HepG2 (cell line): ENCODE measurements around the gene IL36B. TPM values are rescaled to one million over a fixed set of nuclear protein-coding genes. Genes with fewer than 3 reads are reported as not detected.
A peak's percentile ranks its signal among the peaks of the same experiment; 100 is the strongest.

Source experiments
- ATAC-seq: fragments of 200-7000 bp; cut with Tn5 transposase; 3 replicates; pipeline ENCODE4 v1.9.1; 2020; ENCODE audit warnings: mild to moderate bottlenecking, moderate library complexity
- BruUV-seq: library from RNA; stranded (reverse); fragments of 400-500 nt; replicated peaks from 2 replicates; lab custom pipeline; 2021; lab: Mats Ljungman, UMichigan
- CTCF ChIA-PET: fragments of 300-600 bp; formaldehyde crosslinking; extraction: SDS; loops from one replicate; lab custom pipeline; 2021; ENCODE audit warnings: low total read pairs, inconsistent platforms, low intra/inter-chr PET ratio; lab: Yijun Ruan, JAX
- POLR2A ChIA-PET: fragments of 350-600 bp; sonication (Branson Sonifier 250); formaldehyde crosslinking; loops from one replicate; lab custom pipeline; 2020; ENCODE audit warnings: antibody characterized with exemption, inconsistent platforms; lab: Yijun Ruan, JAX
- DNase-seq: peaks from one replicate; pipeline ENCODE4 v3.0.0-alpha.2; 2015; ENCODE audit warnings: low spot score
- FAIRE-seq: peaks from 3 replicates; lab custom pipeline; 2011; peaks lifted over from hg19 to GRCh38; lab: Jason Lieb, UNC
- H2AFZ ChIP-seq: one replicate; pipeline ENCODE4 v1.6.1; 2011; ENCODE audit warnings: low read length, inconsistent platforms
- H3K27ac ChIP-seq: fragments of 300-600 bp; 3 replicates; pipeline ENCODE4 v1.8.0; 2011; ENCODE audit warnings: mixed run types, mild to moderate bottlenecking, mixed read lengths, low read length, inconsistent platforms; ENCODE audit not compliant: insufficient read depth; ENCODE audit errors: extremely low read length
- H3K27me3 ChIP-seq, 2 experiments: fragments of 200-600 bp in 1 of 2; 2 replicates in 1 of 2; 3 replicates in 1 of 2; pipeline versions ENCODE4 v1.6.0 to v1.8.0; 2011; ENCODE audit warnings: low read length in 2 of 2, mild to moderate bottlenecking in 2 of 2, moderate library complexity in 2 of 2, inconsistent platforms in 1 of 2; ENCODE audit not compliant: insufficient read depth in 2 of 2, control insufficient read depth in 1 of 2
- H3K36me3 ChIP-seq, 2 experiments: fragments of 200-600 bp in 1 of 2; replicated peaks in 1 of 2; 2 replicates in 1 of 2; 3 replicates in 1 of 2; pipeline versions ENCODE4 v1.5.1 to v1.8.0; 2011; ENCODE audit warnings: low read length in 2 of 2, inconsistent platforms in 1 of 2; ENCODE audit not compliant: insufficient read depth in 2 of 2, control insufficient read depth in 1 of 2
- H3K4me1 ChIP-seq: 2 replicates; pipeline ENCODE4 v1.5.1; 2012; ENCODE audit warnings: low read length, inconsistent platforms; ENCODE audit not compliant: insufficient read depth
- H3K4me2 ChIP-seq: 2 replicates; pipeline ENCODE4 v1.6.0; 2011; ENCODE audit warnings: low read depth, low read length, inconsistent platforms
- H3K4me3 ChIP-seq, 3 experiments: fragments of 200-600 bp in 1 of 3; sonication (generic), shearing (Covaris generic) in 1 of 3; replicated peaks in 1 of 3; 2 replicates each; pipeline ENCODE4 v1.5.1; 2011 to 2016; ENCODE audit warnings: low read length in 3 of 3, inconsistent platforms in 2 of 3, low read depth in 2 of 3, mild to moderate bottlenecking in 2 of 3, control low read depth in 1 of 3, mixed read lengths in 1 of 3; ENCODE audit not compliant: insufficient read depth in 1 of 3
- H3K79me2 ChIP-seq: one replicate; pipeline ENCODE4 v1.6.1; 2011; ENCODE audit warnings: low read length, inconsistent platforms; ENCODE audit not compliant: insufficient read depth
- H3K9ac ChIP-seq: 2 replicates; pipeline ENCODE4 v1.6.0; 2011; ENCODE audit warnings: mild to moderate bottlenecking, low read depth, low read length, inconsistent platforms; ENCODE audit not compliant: insufficient read depth
- H3K9me3 ChIP-seq: 2 replicates; pipeline ENCODE4 v1.5.1; 2012; ENCODE audit warnings: mild to moderate bottlenecking, low read length
- H4K20me1 ChIP-seq: 2 replicates; pipeline ENCODE4 v1.6.0; 2011; ENCODE audit warnings: inconsistent platforms, mild to moderate bottlenecking, low read length, moderate library complexity; ENCODE audit not compliant: insufficient read depth
- ATF1 ChIP-seq: IDR thresholded peaks from 2 replicates; pipeline ENCODE4 v1.6.1; 2016; ENCODE audit warnings: mild to moderate bottlenecking, control low read depth
- MAFF ChIP-seq: IDR thresholded peaks from 2 replicates; pipeline ENCODE4 v1.6.1; 2011; ENCODE audit warnings: low read depth, low read length, improper control_type of control experiment
- MAFK ChIP-seq, 2 experiments: IDR thresholded peaks in 1 of 2; conservative IDR thresholded peaks in 1 of 2; 2 replicates each; pipeline ENCODE4 v1.6.1; 2011; ENCODE audit warnings: improper control_type of control experiment in 2 of 2, low read length in 2 of 2
- MED1 ChIP-seq: sonication (generic); formaldehyde crosslinking; IDR thresholded peaks from 2 replicates; pipeline ENCODE4 v1.4.0; 2020; ENCODE audit warnings: missing genetic modification reagents
- MIXL1 ChIP-seq: IDR thresholded peaks from 2 replicates; pipeline ENCODE4 v1.6.1; 2016
- NFKB2 ChIP-seq: sonication (generic); formaldehyde crosslinking; IDR thresholded peaks from 2 replicates; pipeline ENCODE4 v1.4.0; 2020; ENCODE audit warnings: missing genetic modification reagents, borderline replicate concordance
- SRF ChIP-seq: IDR thresholded peaks from 2 replicates; pipeline ENCODE4 v1.6.1; 2011; ENCODE audit warnings: mild to moderate bottlenecking, low read depth, low read length, moderate library complexity
- SRSF1 ChIP-seq: fragments of 200-400 bp; formaldehyde crosslinking; optimal IDR thresholded peaks from 2 replicates; pipeline ENCODE3; 2017; ENCODE audit warnings: mild to moderate bottlenecking, low read depth, low read length, moderate library complexity
- STAG1 ChIP-seq: sonication (generic); formaldehyde crosslinking; IDR thresholded peaks from 2 replicates; pipeline ENCODE4 v1.4.0; 2020; ENCODE audit warnings: missing genetic modification reagents
- ZNF530 ChIP-seq: sonication (generic); formaldehyde crosslinking; IDR thresholded peaks from 2 replicates; pipeline ENCODE4 v1.5.0; 2020; ENCODE audit warnings: low read depth, mild to moderate bottlenecking, missing genetic modification reagents
- ZNF713 ChIP-seq: sonication (generic); formaldehyde crosslinking; IDR thresholded peaks from 2 replicates; pipeline ENCODE4 v1.4.0; 2020; ENCODE audit warnings: mild to moderate bottlenecking, missing genetic modification reagents
- WGBS: methylation state at CpG from one replicate; pipeline ENCODE4 v1.1.6; 2017; ENCODE audit warnings: low lambda C conversion rate; 5-methylcytosine and 5-hydroxymethylcytosine counted together
- in situ Hi-C: cut with HindIII; loops from 2 replicates; pipeline ENCODE4 v1.10.0; 2017; ENCODE audit warnings: low pct_unique_long_range_greater_than_20kb; ENCODE audit not compliant: extremely low pct_ligation_motif_present
- intact Hi-C: fragments of 100-400 bp; cut with micrococcal nuclease; formaldehyde crosslinking; loops from one replicate; pipeline ENCODE4 v1.10.0; 2022; ENCODE audit not compliant: unreplicated experiment
- polyA plus RNA-seq, 8 experiments: library from polyadenylated mRNA; depleted of rRNA in 3 of 8; stranded (reverse) in 7 of 8; unstranded in 1 of 8; fragments of >200 nt; fragmentation: Illumina TruSeq in 4 of 8; extraction: Trizol in 4 of 8; gene quantifications; 2 replicates each; pipeline versions ENCODE4 v1.2.1 to v1.2.3, GENCODE V29; 2011 to 2016; ENCODE audit warnings: low read depth in 4 of 8, missing spikeins in 1 of 8, mixed read lengths in 1 of 8; ENCODE audit not compliant: insufficient read depth in 1 of 8
- total RNA-seq, 5 experiments: library from RNA; depleted of rRNA; stranded (reverse); fragments of >200 nt; fragmentation: Illumina TruSeq; extraction: Trizol; gene quantifications; 2 replicates each; pipeline ENCODE4 v1.2.3, GENCODE V29; 2016; ENCODE audit warnings: low read depth in 1 of 5
- TF ChIP-seq, protein P1 (sequence below): sonication (generic); formaldehyde crosslinking; IDR thresholded peaks from 2 replicates; pipeline ENCODE4 v1.5.0; 2020; ENCODE audit warnings: mild to moderate bottlenecking, missing genetic modification reagents, moderate library complexity
- TF ChIP-seq, protein P2 (sequence below): sonication (generic); formaldehyde crosslinking; IDR thresholded peaks from 2 replicates; pipeline ENCODE4 v1.8.1; 2023; ENCODE audit warnings: mild to moderate bottlenecking, missing genetic modification reagents

Gene IL36B
- total and polyA plus RNA-seq, 2 of the 13 experiments (the other 11 are each of a cell fraction or from before 2014, with no cell fraction given): not detected

DNA sequence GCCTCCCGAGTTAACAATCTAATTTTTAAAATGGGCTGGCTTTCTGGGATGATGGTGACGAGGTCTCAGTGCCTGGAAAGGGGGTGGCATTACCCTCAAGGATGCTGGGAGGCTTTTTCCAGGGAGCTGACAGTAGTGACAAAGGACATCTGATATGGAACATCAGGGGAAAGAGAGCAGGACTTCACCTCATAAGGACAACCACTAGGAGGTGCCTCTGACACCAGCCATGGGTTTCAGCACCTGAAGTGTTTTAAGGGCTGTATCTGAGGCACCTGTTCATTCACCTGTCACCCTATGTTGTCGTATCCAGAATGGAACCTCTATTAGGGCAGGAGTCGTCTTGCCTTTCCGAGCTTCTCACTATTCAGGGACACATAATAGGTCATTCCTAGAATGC, 10.8 kb downstream of the IL36B start:
- CTCF ChIA-PET: no interaction called here
- in situ Hi-C loops (no loop called here), intact Hi-C loops (no loop called here)
- no TSS peak for BruUV-seq
- no peak overlapping the region for H3K9ac ChIP-seq
- 32% methylated on average over 5 of the region's 5 CpGs for WGBS
- POLR2A ChIA-PET: no interaction called here
- no peak for TF ChIP-seq NFKB2 (CRISPR knock-in tag)
- TF ChIP-seq, protein P1, sequence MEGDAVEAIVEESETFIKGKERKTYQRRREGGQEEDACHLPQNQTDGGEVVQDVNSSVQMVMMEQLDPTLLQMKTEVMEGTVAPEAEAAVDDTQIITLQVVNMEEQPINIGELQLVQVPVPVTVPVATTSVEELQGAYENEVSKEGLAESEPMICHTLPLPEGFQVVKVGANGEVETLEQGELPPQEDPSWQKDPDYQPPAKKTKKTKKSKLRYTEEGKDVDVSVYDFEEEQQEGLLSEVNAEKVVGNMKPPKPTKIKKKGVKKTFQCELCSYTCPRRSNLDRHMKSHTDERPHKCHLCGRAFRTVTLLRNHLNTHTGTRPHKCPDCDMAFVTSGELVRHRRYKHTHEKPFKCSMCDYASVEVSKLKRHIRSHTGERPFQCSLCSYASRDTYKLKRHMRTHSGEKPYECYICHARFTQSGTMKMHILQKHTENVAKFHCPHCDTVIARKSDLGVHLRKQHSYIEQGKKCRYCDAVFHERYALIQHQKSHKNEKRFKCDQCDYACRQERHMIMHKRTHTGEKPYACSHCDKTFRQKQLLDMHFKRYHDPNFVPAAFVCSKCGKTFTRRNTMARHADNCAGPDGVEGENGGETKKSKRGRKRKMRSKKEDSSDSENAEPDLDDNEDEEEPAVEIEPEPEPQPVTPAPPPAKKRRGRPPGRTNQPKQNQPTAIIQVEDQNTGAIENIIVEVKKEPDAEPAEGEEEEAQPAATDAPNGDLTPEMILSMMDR: peak; percentile 25; the same call in 1 of the 2 replicates
- no peak for TF ChIP-seq ZNF713 (CRISPR knock-in tag)
- TF ChIP-seq, protein P2, sequence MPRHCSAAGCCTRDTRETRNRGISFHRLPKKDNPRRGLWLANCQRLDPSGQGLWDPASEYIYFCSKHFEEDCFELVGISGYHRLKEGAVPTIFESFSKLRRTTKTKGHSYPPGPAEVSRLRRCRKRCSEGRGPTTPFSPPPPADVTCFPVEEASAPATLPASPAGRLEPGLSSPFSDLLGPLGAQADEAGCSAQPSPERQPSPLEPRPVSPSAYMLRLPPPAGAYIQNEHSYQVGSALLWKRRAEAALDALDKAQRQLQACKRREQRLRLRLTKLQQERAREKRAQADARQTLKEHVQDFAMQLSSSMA (CRISPR knock-in tag): no peak
- TF ChIP-seq ZNF530 (CRISPR knock-in tag): no peak
- peak; percentile 32 for TF ChIP-seq STAG1
- no peaks in the 10 kb centered on the region for H3K4me1 ChIP-seq
- no peaks in the 10 kb centered on the region for H4K20me1 ChIP-seq
- H3K9me3 ChIP-seq: no peaks in the 10 kb centered on the region
- peak; percentile 78 for FAIRE-seq
- H3K4me2 ChIP-seq: no peak overlapping the region
- peak; percentile 83 for ATAC-seq
- H2AFZ ChIP-seq: no peak overlapping the region
- H3K36me3 ChIP-seq: no peaks in the 10 kb centered on the region
- H3K27ac ChIP-seq: no peak overlapping the region
- H3K79me2 ChIP-seq: no peaks in the 10 kb centered on the region
- DNase-seq: no peak
- no peaks in the 10 kb centered on the region for H3K27me3 ChIP-seq
- H3K4me3 ChIP-seq: no peak overlapping the region

DNA sequence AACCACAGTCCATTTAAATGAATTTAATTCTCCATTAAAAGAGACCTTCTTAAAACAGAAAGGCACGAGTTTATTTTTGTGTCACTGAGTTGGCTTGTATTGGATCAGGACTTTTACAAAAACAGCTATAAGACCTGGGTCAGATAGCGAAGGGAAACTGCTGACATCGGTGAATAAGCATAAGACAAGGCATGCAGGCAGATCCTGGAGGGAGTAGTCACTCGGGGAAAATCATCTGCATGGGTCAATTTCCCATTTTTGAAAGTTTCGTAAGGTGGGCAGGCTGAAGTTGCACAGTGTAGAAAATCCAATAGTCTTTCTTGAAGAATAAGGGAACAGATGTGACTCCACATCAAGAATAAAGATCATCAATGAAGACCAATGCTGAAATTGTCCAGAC, 12.9 kb downstream of the IL36B start:
- Histone ChIP-seq H3K79me2 (no peaks in the 10 kb centered on the region), H3K27me3 (no peaks in the 10 kb centered on the region), H3K9me3 (no peaks in the 10 kb centered on the region), H4K20me1 (no peaks in the 10 kb centered on the region), H3K4me1 (no peaks in the 10 kb centered on the region), H3K36me3 (no peaks in the 10 kb centered on the region), H2AFZ (no peak overlapping the region), H3K27ac (no peak overlapping the region), H3K4me2 (no peak overlapping the region), H3K4me3 (no peak overlapping the region), H3K9ac (no peak overlapping the region)
- FAIRE-seq (no peak), DNase-seq (no peak), ATAC-seq (no peak)
- 2% methylated on average over 5 of the region's 5 CpGs for WGBS
- BruUV-seq: no TSS peak
- in situ Hi-C loops (no loop called here), intact Hi-C loops (no loop called here)
- CTCF ChIA-PET: no interaction called here
- TF ChIP-seq MAFF: peak; percentile 59
- TF ChIP-seq SRF: no peak
- peak; percentile 61 to 73; a peak in 3 of 4 replicates for TF ChIP-seq MAFK (conservative IDR thresholded peaks at IDR 0.05 in 1 of 2, IDR thresholded peaks at IDR 0.05 in 1 of 2; ENCODE audit: low read length in 2 of 2)
- no peak for TF ChIP-seq MIXL1
- TF ChIP-seq ATF1 (CRISPR knock-in tag): no peak
- no peak for TF ChIP-seq SRSF1
- TF ChIP-seq MED1 (CRISPR knock-in tag): no peak
- POLR2A ChIA-PET: no interaction called here
